HFFc6 (cell line): ENCODE measurements around the gene RNF215. TPM values are rescaled to one million over a fixed set of nuclear protein-coding genes. Genes with fewer than 3 reads are reported as not detected.

Source experiments
- DNase-seq: peaks from one replicate; pipeline ENCODE4 v3.0.0-alpha.2; 2018
- H3K27ac Mint-ChIP-seq: 2 replicates; pipeline ENCODE4 v1.8.0; 2020; ENCODE audit warnings: mild to moderate bottlenecking, mixed read lengths
- H3K27me3 Mint-ChIP-seq: 2 replicates; pipeline ENCODE4 v1.8.0; 2021; ENCODE audit warnings: mild to moderate bottlenecking, moderate library complexity, mixed read lengths; ENCODE audit not compliant: insufficient read depth
- H3K36me3 Mint-ChIP-seq: 2 replicates; pipeline ENCODE4 v1.8.0; 2021; ENCODE audit warnings: low read depth, mixed read lengths
- H3K4me1 Mint-ChIP-seq: 2 replicates; pipeline ENCODE4 v1.8.0; 2020; ENCODE audit warnings: low read depth, mixed read lengths
- H3K4me3 Mint-ChIP-seq: 2 replicates; pipeline ENCODE4 v1.8.0; 2020; ENCODE audit warnings: mild to moderate bottlenecking, moderate library complexity, mixed read lengths
- H3K9me3 Mint-ChIP-seq: 2 replicates; pipeline ENCODE4 v1.8.0; 2020; ENCODE audit warnings: mild to moderate bottlenecking, mixed read lengths
- CTCF ChIP-seq: fragments of 200-600 bp; sonication (generic); IDR thresholded peaks from 2 replicates; pipeline ENCODE4 v1.5.0; 2021; ENCODE audit warnings: antibody characterized with exemption, mild to moderate bottlenecking
- total RNA-seq, 6 experiments: library from RNA; stranded (reverse); fragmentation: NEBNext Ultra II Directional; extraction: Animal tissue kit (Norgen Biotek cat#: 25700); gene quantifications; 2 replicates in 1 of 6; 3 replicates in 5 of 6; pipeline ENCODE4 v1.2.3, GENCODE V29; 2021

RNF215 gene
- total RNA-seq, 6 experiments from 2014 or later: 12.7 to 18.9 (median 15.3) TPM

DNA sequence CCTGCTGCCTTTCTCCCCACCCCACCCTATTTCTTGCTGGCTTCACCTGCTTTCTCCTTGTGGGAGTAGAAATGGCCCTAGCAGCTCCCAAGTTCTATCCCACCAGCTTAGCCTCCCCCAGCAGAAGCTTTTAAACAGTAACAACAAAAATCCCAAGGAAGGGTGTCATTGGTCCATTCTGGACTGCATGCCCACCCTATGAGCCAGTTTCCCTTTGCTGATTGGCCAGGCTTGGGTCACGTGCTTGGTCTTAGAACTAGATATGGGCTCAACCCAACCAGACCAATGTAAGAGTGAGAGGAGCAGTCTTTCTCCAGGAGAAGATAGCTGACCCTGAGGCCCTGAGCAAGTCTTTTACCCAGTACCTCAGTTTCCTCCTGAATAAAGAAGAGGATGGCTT lies 40.7 kb upstream of the RNF215 start:
- Mint-ChIP-seq H3K4me3 (no peak overlapping the region), H3K27me3 (no peaks in the 10 kb centered on the region; the same call in 1 of the 2 replicates), H3K9me3 (no peaks in the 10 kb centered on the region), H3K36me3 (peaks cover 10% of the 10 kb centered on the region; the same call in 1 of the 2 replicates), H3K4me1 (peaks cover 28% of the 10 kb centered on the region), H3K27ac (no peak overlapping the region)
- no peak for TF ChIP-seq CTCF
- DNase-seq: no peak

DNA sequence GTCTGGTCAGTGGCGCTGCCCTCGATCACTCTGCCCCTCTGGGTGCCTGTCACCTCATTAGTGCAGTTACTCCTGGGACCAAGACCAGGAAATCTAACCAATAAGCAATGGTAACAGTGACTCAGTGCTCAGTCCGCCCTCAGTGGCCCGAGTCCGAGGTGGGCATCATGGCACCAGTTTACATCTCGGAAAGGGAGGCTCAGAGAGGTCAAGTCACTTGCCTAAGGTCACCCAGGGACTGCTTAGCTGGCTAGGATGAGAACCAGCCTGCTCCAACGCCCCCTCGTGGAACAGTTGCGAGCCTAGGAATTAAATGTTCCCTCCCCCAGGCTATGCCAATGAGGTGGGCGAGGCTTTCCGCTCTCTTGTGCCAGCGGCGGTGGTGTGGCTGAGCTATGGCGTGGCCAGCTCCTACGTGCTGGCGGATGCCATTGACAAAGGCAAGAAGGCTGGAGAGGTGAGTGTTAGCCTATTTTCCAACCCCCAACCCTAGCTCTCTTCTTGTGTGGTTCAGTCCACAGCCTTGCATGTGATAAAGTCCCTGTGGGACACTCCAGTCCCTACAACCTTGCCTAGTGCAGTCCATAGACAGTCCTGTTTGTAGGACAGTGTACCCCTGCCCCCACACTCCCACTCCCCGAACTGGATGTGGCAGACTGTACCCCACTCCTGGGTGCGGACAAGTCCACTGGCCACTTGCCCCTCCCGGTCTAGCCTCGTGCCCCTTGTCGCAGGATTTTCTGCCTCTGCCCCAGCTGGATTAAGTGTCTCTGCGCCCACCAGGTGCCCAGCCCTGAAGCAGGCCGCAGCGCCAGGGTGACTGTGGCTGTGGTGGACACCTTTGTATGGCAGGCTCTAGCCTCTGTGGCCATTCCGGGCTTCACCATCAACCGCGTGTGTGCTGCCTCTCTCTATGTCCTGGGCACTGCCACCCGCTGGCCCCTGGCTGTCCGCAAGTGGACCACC lies 39.5 kb upstream of the RNF215 start:
- Mint-ChIP-seq H3K27ac (peak overlapping the region; percentile 94), H3K4me1 (peaks cover 40% of the 10 kb centered on the region), H3K27me3 (peaks cover 3% of the 10 kb centered on the region), H3K4me3 (peak overlapping the region; percentile 96), H3K9me3 (no peaks in the 10 kb centered on the region), H3K36me3 (peaks cover 10% of the 10 kb centered on the region; the same call in 1 of the 2 replicates)
- DNase-seq: peak; percentile 62
- TF ChIP-seq CTCF: peak; percentile 84

DNA sequence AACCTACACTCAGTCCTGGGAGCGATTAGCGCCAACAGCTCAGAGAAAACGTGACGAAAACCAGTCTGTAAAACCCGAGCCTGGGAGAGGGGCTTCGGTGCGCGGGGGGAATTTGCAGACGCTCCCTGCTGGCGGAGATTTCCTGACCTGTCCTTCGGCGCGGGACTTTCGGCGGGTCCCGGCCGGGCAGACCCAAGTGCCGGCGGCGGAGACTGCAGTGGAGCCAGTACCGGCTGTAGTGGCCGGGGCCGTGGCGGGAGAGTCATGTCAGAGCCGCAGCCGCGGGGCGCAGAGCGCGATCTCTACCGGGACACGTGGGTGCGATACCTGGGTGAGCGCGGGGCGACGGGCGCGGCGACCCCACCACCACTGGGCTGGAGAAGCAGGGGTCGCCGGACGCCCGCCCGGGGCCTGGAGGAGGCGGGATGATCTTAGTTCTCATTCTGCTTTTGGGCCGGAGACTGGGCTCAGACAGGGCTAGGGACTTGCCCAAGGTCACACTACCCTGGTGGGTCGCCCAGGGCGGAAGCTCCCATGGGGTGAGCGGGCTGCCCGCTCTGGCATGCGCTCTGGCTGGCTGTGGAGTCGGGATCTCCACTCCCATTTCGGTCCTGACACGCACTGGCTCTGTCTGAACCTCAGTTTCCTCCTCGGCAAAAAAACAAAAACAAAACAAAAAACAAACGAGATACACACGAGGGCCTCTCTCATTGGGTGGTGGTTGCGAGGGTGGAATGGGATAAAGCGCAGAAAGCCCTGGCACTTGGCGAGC lies 38.6 kb upstream of the RNF215 start, which contains the start of gene MTFP1:
Gene MTFP1 (plus strand): TSS at position 153 of the 772 bp plus-strand sequence. CDS start 112 bp downstream, at position 265.
- Mint-ChIP-seq H3K9me3 (no peaks in the 10 kb centered on the region), H3K4me1 (peaks cover 49% of the 10 kb centered on the region), H3K36me3 (peaks cover 10% of the 10 kb centered on the region; the same call in 1 of the 2 replicates), H3K27ac (peak within 1 kb of the TSS; percentile 94), H3K27me3 (peaks cover 3% of the 10 kb centered on the region), H3K4me3 (peak within 1 kb of the TSS; percentile 96)
- TF ChIP-seq CTCF: no peak; the same call in 1 of the 2 replicates
- DNase-seq: peak; percentile 27

- no peak for TF ChIP-seq CTCF
- Mint-ChIP-seq H3K4me1 (peaks cover 54% of the 10 kb centered on the region), H3K27me3 (peaks cover 3% of the 10 kb centered on the region), H3K4me3 (peak overlapping the region; percentile 96), H3K36me3 (peaks cover 11% of the 10 kb centered on the region), H3K27ac (peak overlapping the region; percentile 94), H3K9me3 (no peaks in the 10 kb centered on the region)
- no peak for DNase-seq
Observed at GRCh38 chr22:30425327-30425615, 38.1 kb upstream of the RNF215 start.

DNA sequence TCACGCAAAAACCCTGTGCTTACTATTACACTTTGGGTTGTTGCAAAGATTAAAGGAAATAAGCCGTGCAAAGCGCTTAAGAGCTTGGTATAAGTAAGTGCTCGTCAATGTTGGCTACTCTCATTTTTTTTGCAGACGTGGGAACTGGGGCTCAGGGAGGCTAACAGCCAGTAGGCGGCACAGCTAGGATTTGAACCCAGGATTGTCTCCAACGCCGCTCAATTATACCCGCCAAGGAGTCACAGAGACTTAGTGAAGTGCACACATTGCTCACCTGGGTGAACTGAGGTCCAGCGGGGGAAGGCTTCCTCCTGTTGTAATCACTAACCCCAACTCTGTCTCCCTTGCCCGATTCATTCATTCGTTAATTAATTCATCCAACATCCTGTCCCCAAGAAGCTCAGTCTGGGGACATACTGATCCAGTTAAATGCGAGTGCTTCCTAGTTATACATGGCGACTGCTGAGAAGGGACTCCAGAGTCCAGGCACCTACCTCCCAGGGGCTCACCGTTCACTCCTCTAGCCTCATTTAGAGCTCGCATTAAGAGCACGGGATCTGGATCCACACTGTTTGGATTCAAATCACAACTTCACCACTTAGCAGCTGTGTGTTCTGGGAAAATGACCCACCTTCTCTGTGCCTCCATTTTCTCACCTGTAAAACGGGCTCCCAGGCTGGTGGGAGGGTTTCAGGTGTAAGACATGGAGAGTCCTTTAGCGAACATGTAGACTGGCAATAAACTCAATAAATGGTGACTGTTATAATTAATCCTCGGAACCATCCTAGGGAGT lies 37.5 kb upstream of the RNF215 start:
- Mint-ChIP-seq H3K36me3 (peaks cover 15% of the 10 kb centered on the region), H3K9me3 (no peaks in the 10 kb centered on the region), H3K4me3 (peak overlapping the region; percentile 96), H3K4me1 (peaks cover 60% of the 10 kb centered on the region), H3K27ac (peak overlapping the region; percentile 94), H3K27me3 (peaks cover 3% of the 10 kb centered on the region)
- DNase-seq: peak; percentile 24
- peak; percentile 45 for TF ChIP-seq CTCF
